SK-N-SH treated with all-trans-retinoic acid at 6 μM for 48 hours (cell line): Measurements from ENCODE around the gene IMMT.

Experiments used
- BACH2 ChIP-seq: fragments of 250-450 bp; sonication (Bioruptor Pico); IDR thresholded peaks from 2 replicates; pipeline ENCODE4 v1.9.0; 2021; ENCODE audit warnings: mild to moderate bottlenecking, borderline replicate concordance
- ESRRG ChIP-seq: fragments of 250-450 bp; sonication (Bioruptor Pico); IDR thresholded peaks from 2 replicates; pipeline ENCODE4 v1.6.1; 2021; ENCODE audit warnings: mild to moderate bottlenecking
- OSR1 ChIP-seq: fragments of 250-450 bp; sonication (Bioruptor Pico); IDR thresholded peaks from 2 replicates; pipeline ENCODE4 v1.8.0; 2022; ENCODE audit warnings: moderate library complexity, mild to moderate bottlenecking, inconsistent platforms
- RARB ChIP-seq: fragments of 250-450 bp; sonication (Bioruptor Pico); IDR thresholded peaks from 2 replicates; pipeline ENCODE4 v1.8.0; 2021; ENCODE audit warnings: mild to moderate bottlenecking, moderate library complexity
- ZFP3 ChIP-seq: fragments of 250-450 bp; sonication (Bioruptor Pico); IDR thresholded peaks from 2 replicates; pipeline ENCODE4 v1.5.0; 2020; ENCODE audit warnings: mild to moderate bottlenecking, moderate library complexity
- ZFP30 ChIP-seq: fragments of 450-650 bp; formaldehyde crosslinking; IDR thresholded peaks from 2 replicates; pipeline ENCODE4 v1.5.0; 2022; ENCODE audit warnings: mild to moderate bottlenecking, moderate library complexity
- ZNF565 ChIP-seq: fragments of 450-650 bp; formaldehyde crosslinking; conservative IDR thresholded peaks from 2 replicates; pipeline ENCODE4 v1.5.0; 2020; ENCODE audit warnings: low read depth, mild to moderate bottlenecking, moderate library complexity
- ZNF70 ChIP-seq: fragments of 450-650 bp; formaldehyde crosslinking; IDR thresholded peaks from 2 replicates; pipeline ENCODE4 v1.5.0; 2020; ENCODE audit warnings: mild to moderate bottlenecking, moderate library complexity
- TF ChIP-seq, protein P1 (sequence below): fragments of 250-450 bp; sonication (Bioruptor Pico); IDR thresholded peaks from 2 replicates; pipeline ENCODE4 v1.5.1; 2020; ENCODE audit warnings: low read depth, mild to moderate bottlenecking, moderate library complexity
- TF ChIP-seq, protein P2 (sequence below): fragments of 250-450 bp; sonication (Bioruptor Pico); IDR thresholded peaks from 2 replicates; pipeline ENCODE4 v1.8.0; 2020; ENCODE audit warnings: mild to moderate bottlenecking, moderate library complexity, borderline replicate concordance
- TF ChIP-seq, protein P3 (sequence below): fragments of 250-450 bp; sonication (Bioruptor Pico); IDR thresholded peaks from 2 replicates; pipeline ENCODE4 v1.5.0; 2020; ENCODE audit warnings: mild to moderate bottlenecking, moderate library complexity

DNA sequence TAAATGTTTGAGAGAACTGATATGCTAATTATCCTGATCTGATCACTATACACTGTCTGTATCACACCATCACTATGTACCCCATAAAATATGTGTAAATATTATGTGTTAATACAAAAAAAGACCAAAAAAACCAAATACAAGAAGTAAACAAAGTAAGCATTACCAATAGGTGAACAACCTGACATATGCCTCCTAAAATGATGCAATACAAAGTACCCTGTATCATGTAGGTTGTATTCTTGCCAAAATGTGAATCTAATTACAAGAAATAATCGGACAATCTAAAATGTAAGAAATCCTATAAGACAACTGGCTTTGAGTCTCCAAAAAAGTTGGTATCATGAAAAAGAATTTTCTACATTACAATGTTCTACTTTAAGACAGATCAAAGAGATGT lies 97.3 kb downstream of the IMMT start:
- TF ChIP-seq ZFP30 (CRISPR knock-in tag) (no peak), ZNF70 (CRISPR knock-in tag) (no peak), ZFP3 (CRISPR knock-in tag) (no peak), ZNF565 (CRISPR knock-in tag) (no peak), ESRRG (no peak), BACH2 (CRISPR knock-in tag) (no peak), OSR1 (CRISPR knock-in tag) (no peak), RARB (CRISPR knock-in tag) (no peak)
- TF ChIP-seq, protein P1, sequence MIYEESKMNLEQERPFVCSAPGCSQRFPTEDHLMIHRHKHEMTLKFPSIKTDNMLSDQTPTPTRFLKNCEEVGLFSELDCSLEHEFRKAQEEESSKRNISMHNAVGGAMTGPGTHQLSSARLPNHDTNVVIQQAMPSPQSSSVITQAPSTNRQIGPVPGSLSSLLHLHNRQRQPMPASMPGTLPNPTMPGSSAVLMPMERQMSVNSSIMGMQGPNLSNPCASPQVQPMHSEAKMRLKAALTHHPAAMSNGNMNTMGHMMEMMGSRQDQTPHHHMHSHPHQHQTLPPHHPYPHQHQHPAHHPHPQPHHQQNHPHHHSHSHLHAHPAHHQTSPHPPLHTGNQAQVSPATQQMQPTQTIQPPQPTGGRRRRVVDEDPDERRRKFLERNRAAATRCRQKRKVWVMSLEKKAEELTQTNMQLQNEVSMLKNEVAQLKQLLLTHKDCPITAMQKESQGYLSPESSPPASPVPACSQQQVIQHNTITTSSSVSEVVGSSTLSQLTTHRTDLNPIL: no peak
- TF ChIP-seq, protein P2, sequence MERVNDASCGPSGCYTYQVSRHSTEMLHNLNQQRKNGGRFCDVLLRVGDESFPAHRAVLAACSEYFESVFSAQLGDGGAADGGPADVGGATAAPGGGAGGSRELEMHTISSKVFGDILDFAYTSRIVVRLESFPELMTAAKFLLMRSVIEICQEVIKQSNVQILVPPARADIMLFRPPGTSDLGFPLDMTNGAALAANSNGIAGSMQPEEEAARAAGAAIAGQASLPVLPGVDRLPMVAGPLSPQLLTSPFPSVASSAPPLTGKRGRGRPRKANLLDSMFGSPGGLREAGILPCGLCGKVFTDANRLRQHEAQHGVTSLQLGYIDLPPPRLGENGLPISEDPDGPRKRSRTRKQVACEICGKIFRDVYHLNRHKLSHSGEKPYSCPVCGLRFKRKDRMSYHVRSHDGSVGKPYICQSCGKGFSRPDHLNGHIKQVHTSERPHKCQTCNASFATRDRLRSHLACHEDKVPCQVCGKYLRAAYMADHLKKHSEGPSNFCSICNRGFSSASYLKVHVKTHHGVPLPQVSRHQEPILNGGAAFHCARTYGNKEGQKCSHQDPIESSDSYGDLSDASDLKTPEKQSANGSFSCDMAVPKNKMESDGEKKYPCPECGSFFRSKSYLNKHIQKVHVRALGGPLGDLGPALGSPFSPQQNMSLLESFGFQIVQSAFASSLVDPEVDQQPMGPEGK: no peak
- TF ChIP-seq, protein P3, sequence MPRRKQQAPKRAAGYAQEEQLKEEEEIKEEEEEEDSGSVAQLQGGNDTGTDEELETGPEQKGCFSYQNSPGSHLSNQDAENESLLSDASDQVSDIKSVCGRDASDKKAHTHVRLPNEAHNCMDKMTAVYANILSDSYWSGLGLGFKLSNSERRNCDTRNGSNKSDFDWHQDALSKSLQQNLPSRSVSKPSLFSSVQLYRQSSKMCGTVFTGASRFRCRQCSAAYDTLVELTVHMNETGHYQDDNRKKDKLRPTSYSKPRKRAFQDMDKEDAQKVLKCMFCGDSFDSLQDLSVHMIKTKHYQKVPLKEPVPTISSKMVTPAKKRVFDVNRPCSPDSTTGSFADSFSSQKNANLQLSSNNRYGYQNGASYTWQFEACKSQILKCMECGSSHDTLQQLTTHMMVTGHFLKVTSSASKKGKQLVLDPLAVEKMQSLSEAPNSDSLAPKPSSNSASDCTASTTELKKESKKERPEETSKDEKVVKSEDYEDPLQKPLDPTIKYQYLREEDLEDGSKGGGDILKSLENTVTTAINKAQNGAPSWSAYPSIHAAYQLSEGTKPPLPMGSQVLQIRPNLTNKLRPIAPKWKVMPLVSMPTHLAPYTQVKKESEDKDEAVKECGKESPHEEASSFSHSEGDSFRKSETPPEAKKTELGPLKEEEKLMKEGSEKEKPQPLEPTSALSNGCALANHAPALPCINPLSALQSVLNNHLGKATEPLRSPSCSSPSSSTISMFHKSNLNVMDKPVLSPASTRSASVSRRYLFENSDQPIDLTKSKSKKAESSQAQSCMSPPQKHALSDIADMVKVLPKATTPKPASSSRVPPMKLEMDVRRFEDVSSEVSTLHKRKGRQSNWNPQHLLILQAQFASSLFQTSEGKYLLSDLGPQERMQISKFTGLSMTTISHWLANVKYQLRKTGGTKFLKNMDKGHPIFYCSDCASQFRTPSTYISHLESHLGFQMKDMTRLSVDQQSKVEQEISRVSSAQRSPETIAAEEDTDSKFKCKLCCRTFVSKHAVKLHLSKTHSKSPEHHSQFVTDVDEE (CRISPR knock-in tag): no peak
